GM12878 (cell line): Measurements from ENCODE around the gene MKRN1. TPM values are rescaled to one million over a fixed set of nuclear protein-coding genes. Genes with fewer than 3 reads are reported as not detected.

Experiments
- ATAC-seq: fragments of 200-7000 bp; cut with Tn5 transposase; 3 replicates; pipeline ENCODE4 v1.9.1; 2020; ENCODE audit warnings: mild to moderate bottlenecking, moderate library complexity
- BruUV-seq: library from RNA; stranded (reverse); fragments of 400-500 nt; replicated peaks from 2 replicates; lab custom pipeline; 2021; lab: Mats Ljungman, UMichigan
- CTCF ChIA-PET: fragments of 300-600 bp; sonication (Branson Sonifier 250); formaldehyde crosslinking; extraction: SDS; loops from one replicate; lab custom pipeline; 2021; ENCODE audit warnings: inconsistent platforms; lab: Yijun Ruan, JAX
- POLR2A ChIA-PET: fragments of 350-600 bp; formaldehyde crosslinking; extraction: SDS; loops from one replicate; lab custom pipeline; 2021; ENCODE audit warnings: inconsistent platforms; lab: Charles Lee
- RAD21 ChIA-PET: fragments of 300-600 bp; sonication (Branson Sonifier 250); formaldehyde crosslinking; loops from one replicate; lab custom pipeline; 2023; ENCODE audit warnings: antibody characterized with exemption; ENCODE audit not compliant: unreplicated experiment; lab: Charles Lee
- SMC1A ChIA-PET: fragments of 300-600 bp; sonication (Branson Sonifier 250); formaldehyde crosslinking; loops from one replicate; lab custom pipeline; 2023; ENCODE audit not compliant: unreplicated experiment, uncharacterized antibody; lab: Charles Lee
- DNase-seq: peaks from one replicate; pipeline ENCODE4 v3.0.0-alpha.2; 2011; ENCODE audit warnings: low read depth, low spot score
- FAIRE-seq: peaks from 3 replicates; lab custom pipeline; 2011; peaks lifted over from hg19 to GRCh38; lab: Jason Lieb, UNC
- H2AFZ ChIP-seq: 2 replicates; pipeline ENCODE4 v1.6.0; 2011; ENCODE audit warnings: low read depth, low read length, control low read depth; ENCODE audit not compliant: control insufficient read depth
- H3K27ac ChIP-seq: 2 replicates; pipeline ENCODE4 v1.5.1; 2011; ENCODE audit warnings: control low read depth; ENCODE audit not compliant: control insufficient read depth, insufficient read depth
- H3K27me3 ChIP-seq, 2 experiments: replicated peaks in 1 of 2; 2 replicates each; pipeline versions ENCODE4 v1.6.0 to v1.6.1; 2011; ENCODE audit warnings: low read length in 1 of 2; ENCODE audit not compliant: control insufficient read depth in 2 of 2, insufficient read depth in 2 of 2
- H3K36me3 ChIP-seq, 2 experiments: 2 replicates each; pipeline ENCODE4 v1.5.1; 2011; ENCODE audit warnings: low read length in 1 of 2; ENCODE audit not compliant: control insufficient read depth in 2 of 2, insufficient read depth in 2 of 2
- H3K4me1 ChIP-seq: 2 replicates; pipeline ENCODE4 v1.6.1; 2011; ENCODE audit warnings: mild to moderate bottlenecking, low read length, moderate library complexity, mixed read lengths; ENCODE audit not compliant: control insufficient read depth, insufficient read depth
- H3K4me2 ChIP-seq: 2 replicates; pipeline ENCODE4 v1.6.0; 2011; ENCODE audit warnings: control low read depth; ENCODE audit not compliant: control insufficient read depth, insufficient read depth
- H3K4me3 ChIP-seq: fragments of 200-600 bp; sonication (generic); 2 replicates; pipeline ENCODE4 v1.5.1; 2016
- H3K79me2 ChIP-seq: 2 replicates; pipeline ENCODE4 v1.6.0; 2011; ENCODE audit warnings: low read length; ENCODE audit not compliant: control insufficient read depth, insufficient read depth
- H3K9ac ChIP-seq: 2 replicates; pipeline ENCODE4 v1.8.0; 2011; ENCODE audit warnings: low read length, control low read depth, mixed read lengths; ENCODE audit not compliant: control insufficient read depth, insufficient read depth
- H3K9me3 ChIP-seq: replicated peaks from 3 replicates; pipeline ENCODE4 v1.5.1; 2011; ENCODE audit warnings: mild to moderate bottlenecking, low read length; ENCODE audit not compliant: control insufficient read depth, insufficient read depth
- H4K20me1 ChIP-seq: 2 replicates; pipeline ENCODE4 v1.6.0; 2011; ENCODE audit not compliant: control insufficient read depth, insufficient read depth
- CHD2 ChIP-seq: IDR thresholded peaks from 2 replicates; pipeline ENCODE4 v1.6.1; 2011; ENCODE audit warnings: low read depth, low read length, improper control_type of control experiment, borderline replicate concordance
- FOXK2 ChIP-seq: fragments of 450-650 bp; IDR thresholded peaks from 2 replicates; pipeline ENCODE4 v1.6.1; 2017; ENCODE audit warnings: mild to moderate bottlenecking, moderate library complexity
- GATAD2B ChIP-seq: fragments of 450-650 bp; conservative IDR thresholded peaks from 2 replicates; pipeline ENCODE4 v1.6.1; 2017; ENCODE audit warnings: low read depth, mild to moderate bottlenecking, moderate library complexity
- MAX ChIP-seq: IDR thresholded peaks from 2 replicates; pipeline ENCODE4 v1.6.1; 2012; ENCODE audit warnings: low read depth, low read length, improper control_type of control experiment
- NFYB ChIP-seq: IDR thresholded peaks from 2 replicates; pipeline ENCODE4 v1.6.1; 2011; ENCODE audit warnings: low read depth, mild to moderate bottlenecking, low read length, improper control_type of control experiment, moderate library complexity; ENCODE audit not compliant: insufficient read depth
- POLR2AphosphoS5 ChIP-seq: IDR thresholded peaks from 2 replicates; pipeline ENCODE4 v1.6.1; 2011; ENCODE audit warnings: mild to moderate bottlenecking, low read length, inconsistent platforms
- ZNF217 ChIP-seq: fragments of 450-650 bp; IDR thresholded peaks from 2 replicates; pipeline ENCODE4 v1.6.1; 2017; ENCODE audit warnings: antibody characterized with exemption, mild to moderate bottlenecking
- WGBS: methylation state at CpG from one replicate; pipeline ENCODE4 v1.1.6; 2016; ENCODE audit warnings: low lambda C conversion rate; ENCODE audit not compliant: insufficient replicate concordance, insufficient coverage; ENCODE audit errors: missing lambda C conversion rate; 5-methylcytosine and 5-hydroxymethylcytosine counted together
- in situ Hi-C: fragments of 300-500 bp; cut with MboI; formaldehyde crosslinking; loops from 9 replicates; pipeline ENCODE4 v1.14.3; 2018; ENCODE audit warnings: mixed read lengths
- intact Hi-C: fragments of 100-400 bp; cut with micrococcal nuclease; formaldehyde crosslinking; loops from one replicate; pipeline ENCODE4 v1.14.2; 2022; ENCODE audit not compliant: unreplicated experiment
- polyA plus RNA-seq, 11 experiments: library from polyadenylated mRNA; depleted of rRNA in 4 of 11; unstranded in 6 of 11; stranded (reverse) in 5 of 11; fragments of >200 nt; fragmentation: Nextera tagmentation in 4 of 11; fragmentation: Illumina TruSeq in 1 of 11; extraction: Ambion mirVana in 4 of 11; extraction: Trizol in 1 of 11; gene quantifications; 1 replicate in 1 of 11; 2 replicates in 10 of 11; pipeline versions ENCODE4 v1.2.1 to v1.2.3, GENCODE V29; 2011 to 2016; ENCODE audit warnings: inconsistent platforms in 2 of 11, missing spikeins in 2 of 11, low read depth in 1 of 11
- total RNA-seq, 4 experiments: library from RNA; depleted of rRNA in 3 of 4; stranded (reverse); fragments of >200 nt in 3 of 4; fragmentation: Illumina TruSeq in 1 of 4; extraction: Trizol in 1 of 4; gene quantifications; 2 replicates each; pipeline versions ENCODE4 v1.2.1 to v1.2.3, GENCODE V29; 2013 to 2021

Gene MKRN1
- total and polyA plus RNA-seq, 10 of the 15 experiments (the other 5 are each of a cell fraction or from before 2014, with no cell fraction given): 19.1 to 61.3 (median 50.6) TPM

GRCh38 chr7:140451716-140452115 is 27.6 kb downstream of the MKRN1 start:
- Histone ChIP-seq H3K79me2 (no peaks in the 10 kb centered on the region), H3K9ac (no peak overlapping the region), H3K4me1 (no peaks in the 10 kb centered on the region; the same call in 1 of the 2 replicates), H4K20me1 (no peaks in the 10 kb centered on the region), H3K4me2 (no peak overlapping the region), H3K9me3 (no peaks in the 10 kb centered on the region), H3K4me3 (no peak overlapping the region), H3K27me3 (no peaks in the 10 kb centered on the region), H2AFZ (no peak overlapping the region), H3K27ac (no peak overlapping the region)
- no peak for DNase-seq
- SMC1A ChIA-PET: no interaction called here
- FAIRE-seq: no peak
- peak; percentile 14; the same call in 1 of the 3 replicates for ATAC-seq
- POLR2A ChIA-PET: no interaction called here
- in situ Hi-C loops (no loop called here), intact Hi-C loops (no loop called here)
- no peak for TF ChIP-seq FOXK2
- 0 out of 2 replicates have a peak, but pooled peaks have one; percentile 25 for TF ChIP-seq POLR2AphosphoS5
- TF ChIP-seq, all 136 proteins: peak for 1
- no CpG with 5 or more reads among the region's 1 CpG for WGBS
- no TSS peak for BruUV-seq
- ChIA-PET CTCF (interaction anchor here (1.1 to 1.4 kb wide), 2 partner anchors 9 to 27 kb away, joined by 3 read pairs; no protein-coding TSS in a partner anchor), RAD21 (no interaction called here)
- H3K36me3 ChIP-seq: peaks cover 8 to 15% of the 10 kb centered on the region in 2 experiments

DNA sequence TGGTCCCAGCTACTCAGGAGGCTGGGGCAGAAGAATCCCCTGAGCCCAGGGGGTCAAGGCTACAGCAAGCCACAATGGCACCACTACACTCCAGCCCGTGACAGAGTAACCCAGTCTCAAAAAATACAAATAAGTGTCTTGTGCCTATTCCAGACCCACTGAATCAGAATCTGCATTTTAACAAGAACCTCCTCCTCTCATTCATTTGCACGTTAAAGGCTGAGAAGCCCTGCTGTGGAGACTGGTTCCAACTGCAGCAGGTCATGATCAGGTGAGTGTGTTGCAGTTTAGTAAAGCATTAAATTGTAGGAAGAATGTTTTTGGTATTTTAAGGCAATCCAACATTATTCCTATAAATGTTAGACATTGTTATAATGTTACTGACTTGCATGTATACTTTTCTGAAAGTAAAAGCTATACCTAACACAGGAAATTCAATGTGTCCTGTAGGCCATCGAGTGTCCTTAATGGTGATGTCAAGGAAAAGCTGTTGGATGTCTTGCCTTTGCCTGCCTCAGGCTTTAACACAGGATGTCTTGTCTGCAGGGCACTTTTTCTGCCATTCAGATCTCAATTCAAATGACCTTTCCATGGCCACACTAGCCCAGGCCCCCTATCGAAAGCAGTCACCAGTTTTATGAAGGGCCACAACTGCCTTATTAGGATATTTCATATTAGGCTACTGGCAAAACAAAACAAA is 30.4 kb downstream of the MKRN1 start:
- no peak for TF ChIP-seq CHD2
- no peak for TF ChIP-seq GATAD2B
- TF ChIP-seq MAX: no peak
- no peak for TF ChIP-seq ZNF217
- TF ChIP-seq NFYB: no peak
- Histone ChIP-seq H3K36me3 (peaks cover 0 to 8% of the 10 kb centered on the region in 2 experiments; a peak in 1 of 4 replicates), H3K27ac (no peak overlapping the region), H4K20me1 (no peaks in the 10 kb centered on the region), H3K9me3 (no peaks in the 10 kb centered on the region), H3K79me2 (no peaks in the 10 kb centered on the region), H3K4me2 (no peak overlapping the region), H3K27me3 (no peaks in the 10 kb centered on the region), H3K9ac (no peak overlapping the region), H3K4me1 (no peaks in the 10 kb centered on the region; the same call in 1 of the 2 replicates), H3K4me3 (no peak overlapping the region), H2AFZ (no peak overlapping the region)
- in situ Hi-C loops (no loop called here), intact Hi-C loops (no loop called here)
- ATAC-seq (no peak), DNase-seq (no peak), FAIRE-seq (no peak)
- no TSS peak for BruUV-seq
- ChIA-PET POLR2A (no interaction called here), SMC1A (interaction anchor here (1.4 kb wide), 1 partner anchor 8 kb away, joined by 5 read pairs; no protein-coding TSS in a partner anchor), RAD21 (no interaction called here), CTCF (no interaction called here)
- WGBS: over 99% methylated on average over 4 of the region's 4 CpGs
